Right renal cortex interstitium (tissue), 3 donors: ENCODE data around the gene SPTBN1. TPM values are rescaled to one million over a fixed set of nuclear protein-coding genes. Genes with fewer than 3 reads are reported as not detected.

Experiments
- DNase-seq, 3 donors: peaks; one replicate each; pipeline ENCODE4 v3.0.0-alpha.2; 2013; ENCODE audit warnings: low read depth in 3 of 3, low spot score in 2 of 3
- polyA plus RNA-seq, 3 donors: library from polyadenylated mRNA; unstranded; fragments of 120-200 nt; gene quantifications; one replicate each; pipeline ENCODE4 v1.2.1, GENCODE V29; 2013; ENCODE audit not compliant: insufficient read length in 3 of 3

SPTBN1 gene
- polyA plus RNA-seq, 3 donors: 222 to 230 (median 225) TPM

- DNase-seq: no peak
These were observed 128.5 kb downstream of the SPTBN1 start for GRCh38 chr2:54584598-54584997.

DNA sequence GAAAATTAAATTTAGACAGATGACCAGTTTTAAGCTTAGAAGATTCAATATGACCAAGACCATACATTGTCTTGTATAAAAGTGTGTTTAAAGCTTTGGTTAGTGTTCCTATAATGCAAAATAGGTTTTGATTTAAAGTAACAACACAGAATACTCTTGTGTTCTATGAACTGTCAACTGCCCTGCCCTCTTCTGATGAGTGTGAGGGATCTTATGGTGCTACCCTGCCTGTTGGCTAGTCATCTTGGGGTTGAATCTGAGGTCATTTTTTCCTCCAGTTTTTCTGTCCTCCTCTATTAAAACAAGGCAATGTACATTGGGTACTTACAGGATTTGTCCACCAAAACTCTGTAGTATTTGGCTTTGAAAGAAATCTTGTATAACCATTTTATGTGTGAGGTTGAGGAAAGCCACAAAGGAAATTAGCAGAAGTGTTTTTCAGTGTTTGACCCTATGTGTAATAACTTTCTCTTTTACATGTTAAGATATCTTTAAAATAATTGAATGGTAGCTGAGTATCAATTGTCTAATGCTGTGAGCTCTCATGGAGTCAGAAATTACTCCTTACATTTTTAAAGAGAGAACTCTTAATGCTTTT is 129.1 kb downstream of the SPTBN1 start:
- DNase-seq: no peak

GRCh38 chr2:54586062-54586461 is 129.9 kb downstream of the SPTBN1 start:
- DNase-seq: no peak

GRCh38 chr2:54586494-54586893 is 130.4 kb downstream of the SPTBN1 start:
- no peak for DNase-seq

DNA sequence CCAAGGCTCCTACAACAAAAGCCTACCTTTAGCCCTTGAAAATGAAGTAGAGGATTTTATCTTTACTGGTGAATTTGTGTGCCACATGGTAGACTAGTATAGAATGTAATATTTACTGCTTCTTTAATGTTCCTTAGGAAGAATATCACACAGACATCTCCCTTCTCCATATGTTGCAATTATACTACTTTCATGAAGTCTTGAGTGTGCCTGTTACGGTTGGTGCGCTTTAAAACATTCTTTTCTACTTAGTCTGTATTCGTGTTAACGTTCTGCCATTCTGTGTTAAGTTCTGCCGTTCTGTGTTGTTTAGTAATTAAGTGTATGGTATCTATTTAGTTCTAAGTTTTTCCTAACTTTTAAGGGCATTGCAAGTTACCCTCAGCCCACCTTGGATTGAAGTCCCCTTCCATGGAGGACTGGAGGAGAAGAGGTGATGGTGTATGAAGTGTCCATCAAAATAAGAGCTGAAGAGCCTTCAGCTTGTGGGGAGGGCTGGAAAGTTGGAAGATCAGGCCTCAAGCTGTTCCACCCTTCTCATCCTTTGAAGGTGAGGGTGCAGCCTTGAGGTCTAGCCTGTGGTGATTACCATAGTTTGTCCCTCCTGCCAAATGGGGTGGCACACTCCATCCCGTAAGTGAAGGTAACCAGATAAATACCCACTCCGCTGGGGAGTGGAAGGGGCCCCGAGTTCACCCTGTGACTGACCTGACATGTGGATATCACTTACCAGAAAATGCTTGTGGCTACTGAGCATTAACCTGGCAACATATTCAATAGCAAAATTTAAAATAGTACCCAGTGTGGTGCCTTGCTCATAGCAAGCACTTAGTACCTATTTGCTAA is 131.3 kb downstream of the SPTBN1 start:
- DNase-seq: no peak

- no peak for DNase-seq
These were observed 132.2 kb downstream of the SPTBN1 start for GRCh38 chr2:54588244-54588899.

DNA sequence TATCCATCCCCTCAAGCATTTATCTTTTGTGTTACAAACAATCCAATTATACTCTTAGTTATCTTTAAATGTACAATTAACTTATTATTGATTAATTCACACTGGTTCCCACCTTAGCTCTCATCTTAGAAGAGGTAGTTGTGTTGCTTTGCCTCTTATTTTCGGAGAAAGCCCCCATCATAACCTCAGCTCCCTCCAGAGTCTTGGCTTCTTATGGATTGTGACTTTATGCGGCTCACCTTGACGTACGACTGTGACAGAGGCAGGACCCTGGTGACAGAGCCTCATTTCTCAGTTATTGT is 132.9 kb downstream of the SPTBN1 start:
- no peak for DNase-seq

- DNase-seq: no peak
These were observed 133.5 kb downstream of the SPTBN1 start for GRCh38 chr2:54589340-54590215.

DNA sequence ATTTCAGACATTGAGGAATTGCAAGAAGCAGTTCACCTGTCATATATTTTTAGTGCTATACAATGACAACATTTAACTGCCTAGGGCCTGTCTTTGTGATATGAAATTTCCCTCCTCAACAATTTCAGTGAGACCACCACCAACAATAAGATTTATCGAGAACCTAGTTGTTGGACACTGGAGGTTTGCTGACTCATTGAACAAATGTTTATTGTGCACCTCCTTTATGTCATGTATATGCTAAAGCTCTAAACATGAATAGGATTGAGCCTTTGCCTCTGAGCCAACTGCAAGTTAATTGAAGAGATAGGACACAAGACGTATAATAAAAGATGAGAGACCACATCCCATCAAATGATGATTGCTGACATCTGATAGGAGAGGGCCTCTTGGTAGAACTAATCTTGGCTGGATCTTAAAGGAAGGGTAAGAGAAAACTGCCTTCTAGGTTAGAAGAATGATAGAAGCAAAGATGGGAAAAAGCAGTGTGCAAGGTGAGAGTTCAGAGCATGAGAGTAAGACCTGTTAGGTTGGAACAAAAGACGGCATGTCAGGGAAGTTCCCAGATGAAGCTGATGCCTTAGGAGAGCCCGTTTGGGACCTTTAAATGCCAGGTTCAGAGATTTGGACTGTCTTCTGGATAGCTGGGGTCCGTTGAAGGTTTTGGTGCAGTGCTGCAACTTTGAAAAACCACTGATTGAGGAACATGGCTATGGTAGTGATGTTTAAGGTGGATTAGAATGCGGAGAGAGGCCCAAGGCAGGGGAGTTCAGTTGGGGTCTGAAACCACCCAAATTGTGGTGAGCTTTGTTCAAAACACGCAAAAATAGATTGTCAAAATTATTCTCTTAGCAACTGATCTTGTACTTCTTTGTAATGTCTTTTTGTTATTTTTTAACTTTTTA is 134.3 kb downstream of the SPTBN1 start:
- DNase-seq: no peak

- DNase-seq: no peak
These were observed 135.4 kb downstream of the SPTBN1 start for GRCh38 chr2:54591551-54591950.

GRCh38 chr2:54593249-54593648 is 137.1 kb downstream of the SPTBN1 start:
- DNase-seq: no peak

GRCh38 chr2:54594048-54594447 is 137.9 kb downstream of the SPTBN1 start:
- DNase-seq: no peak

GRCh38 chr2:54595161-54595803 is 139.2 kb downstream of the SPTBN1 start:
- no peak for DNase-seq

DNA sequence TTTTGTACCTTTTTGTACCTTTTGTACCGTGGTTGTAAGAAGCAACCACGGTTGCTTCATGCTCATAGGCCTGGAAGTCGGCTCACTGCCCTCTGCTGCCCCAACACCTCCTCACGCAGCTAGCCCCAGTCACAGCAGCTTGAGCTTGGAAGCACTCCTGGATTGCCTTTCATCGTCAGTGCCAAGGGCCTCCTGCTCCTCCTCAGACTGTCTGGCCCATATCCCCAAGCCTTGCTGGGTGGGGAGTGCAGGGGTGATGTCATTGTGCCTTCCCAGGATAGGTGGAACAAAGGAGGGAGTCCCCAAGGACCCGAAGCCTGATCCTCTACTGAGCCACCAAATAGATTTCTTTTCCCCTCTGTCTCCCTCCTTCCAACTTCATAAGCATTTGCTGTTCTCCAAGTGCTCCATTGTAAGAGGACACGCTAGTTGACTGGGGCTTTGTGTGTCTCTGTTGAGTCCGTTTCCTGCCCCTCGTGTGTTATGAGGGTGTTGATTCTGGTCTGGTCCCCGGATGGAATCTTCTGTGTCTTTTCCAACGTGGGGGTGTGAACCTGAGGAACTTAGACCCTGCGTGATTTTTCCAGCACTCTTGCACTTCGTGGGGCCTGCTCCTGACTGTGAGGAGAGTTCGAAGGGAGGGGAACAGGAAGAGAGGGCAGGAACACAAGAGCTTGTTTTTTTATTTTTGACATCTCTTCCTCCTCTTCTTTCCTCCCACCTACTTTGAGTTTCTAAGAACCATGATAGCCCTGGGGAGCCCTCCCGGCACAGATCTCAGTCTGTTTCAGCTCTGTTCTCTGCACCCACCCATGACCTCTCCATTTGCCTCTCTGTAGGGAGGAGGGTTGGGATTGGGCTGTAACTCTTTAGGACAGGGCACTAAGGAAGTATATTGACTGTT is 140.1 kb downstream of the SPTBN1 start:
- DNase-seq: no peak

GRCh38 chr2:54597153-54597848 is 141.2 kb downstream of the SPTBN1 start:
- DNase-seq: no peak

GRCh38 chr2:54598347-54599325 is 142.5 kb downstream of the SPTBN1 start:
- DNase-seq: no peak

DNA sequence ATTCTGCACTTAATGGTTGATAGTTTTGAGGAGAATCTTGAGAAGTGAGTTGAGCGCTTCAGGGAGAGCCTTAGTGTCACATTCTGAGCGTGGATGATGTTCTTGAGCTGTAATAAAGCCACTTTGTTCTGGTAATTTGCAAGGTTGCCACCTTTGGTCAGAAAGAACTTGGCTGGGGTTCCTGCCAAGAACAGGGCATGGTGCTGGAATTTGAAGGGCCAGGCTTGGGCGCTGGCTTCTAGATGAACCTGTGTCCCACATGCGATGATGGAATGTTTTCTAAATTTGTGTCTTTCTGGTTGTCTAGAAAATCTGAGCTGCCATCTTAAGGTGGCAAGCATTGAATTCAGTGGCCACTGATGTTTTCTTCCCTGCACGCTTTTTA is 143.2 kb downstream of the SPTBN1 start:
- DNase-seq: no peak
